Erythroblast (primary cell): ENCODE results near the gene FAM110A.

Experiments
- GATA1 ChIP-seq: IDR thresholded peaks from 2 replicates; pipeline ENCODE4 v1.6.1; 2011; ENCODE audit warnings: low read depth, mild to moderate bottlenecking, control low read depth, low read length, moderate library complexity
- POLR2A ChIP-seq: IDR thresholded peaks from 2 replicates; pipeline ENCODE4 v1.6.1; 2011; ENCODE audit warnings: mild to moderate bottlenecking, low read length

DNA sequence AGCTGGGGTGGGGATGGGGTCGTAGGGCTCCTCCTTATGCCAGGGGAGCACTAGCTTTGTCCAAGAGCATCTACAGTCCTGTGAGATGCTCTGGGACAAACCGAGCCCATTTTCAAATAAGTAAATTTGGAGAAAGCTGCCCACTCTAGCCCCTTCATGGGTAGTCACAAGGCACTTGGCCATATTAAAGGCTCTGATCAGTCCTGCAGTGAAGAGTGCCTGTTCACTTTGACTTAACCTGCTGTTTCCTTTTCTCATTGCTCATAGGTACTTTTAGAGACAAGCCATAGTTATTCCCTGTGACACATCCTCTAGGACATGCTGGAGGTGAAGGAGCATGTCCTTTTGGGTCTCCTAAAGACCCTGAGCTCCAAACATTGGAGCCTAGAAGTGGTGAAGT lies 38.4 kb downstream of the FAM110A start:
- TF ChIP-seq POLR2A (no peak), GATA1 (no peak)
